GM19324 (cell line): ENCODE results near the gene ZNF264.
"Not testable (repeated sequence)": the region's sequence is repeated elsewhere in the genome, so short reads cannot be mapped to it uniquely, and the experiment has no call there.

ENCODE experiments used
- ATAC-seq: cut with Tn5 transposase; IDR thresholded peaks from one replicate; pipeline ENCODE4 v1.9.1; 2021; ENCODE audit warnings: mild to moderate bottlenecking, moderate library complexity; ENCODE audit not compliant: unreplicated experiment, low FRiP score

ZNF264 gene

GRCh38 chr19:57191141-57192076 is at the start of gene ZNF264:
Gene ZNF264, plus strand, starts transcription at chr19:57191500. Its CDS starts 414 bp downstream, at chr19:57191914.
- peak; percentile 90 for ATAC-seq

GRCh38 chr19:57141699-57142098 is 49.6 kb upstream of the ZNF264 start:
- no peak for ATAC-seq

GRCh38 chr19:57152921-57153320 is 38.4 kb upstream of the ZNF264 start:
- no peak for ATAC-seq

GRCh38 chr19:57161985-57162539 is 29.2 kb upstream of the ZNF264 start:
- ATAC-seq = no peak

GRCh38 chr19:57165846-57166245 is 25.5 kb upstream of the ZNF264 start:
- ATAC-seq = no peak

- ATAC-seq = no peak
Measured at GRCh38 chr19:57167385-57167784, 23.9 kb upstream of the ZNF264 start, which contains the start of gene DUXA. Gene DUXA, minus strand, starts transcription at chr19:57167485. Its CDS starts 42 bp downstream, at chr19:57167443.

GRCh38 chr19:57171551-57172081 is 19.7 kb upstream of the ZNF264 start:
- ATAC-seq = no peak

GRCh38 chr19:57190301-57190700 is 999 bp upstream of the ZNF264 start:
- no peak for ATAC-seq

GRCh38 chr19:57192077-57192420 is 749 bp downstream of the ZNF264 start:
- no peak for ATAC-seq

- no peak for ATAC-seq
Measured at GRCh38 chr19:57192993-57193392, 1.7 kb downstream of the ZNF264 start.

GRCh38 chr19:57197874-57198273 is 6.6 kb downstream of the ZNF264 start:
- not testable (repeated sequence) for ATAC-seq

- no peak for ATAC-seq
Measured at GRCh38 chr19:57202160-57202559, 10.9 kb downstream of the ZNF264 start.

GRCh38 chr19:57210381-57210780 is 19.1 kb downstream of the ZNF264 start:
- ATAC-seq = no peak

- no peak for ATAC-seq
Measured at GRCh38 chr19:57212109-57212508, 20.8 kb downstream of the ZNF264 start.

- ATAC-seq = no peak
Measured at GRCh38 chr19:57227502-57227901, 36.2 kb downstream of the ZNF264 start.

- no peak for ATAC-seq
Measured at GRCh38 chr19:57231686-57232085, 40.4 kb downstream of the ZNF264 start.

GRCh38 chr19:57233207-57233606 is 41.9 kb downstream of the ZNF264 start:
- ATAC-seq = no peak

GRCh38 chr19:57239982-57240310 is 48.6 kb downstream of the ZNF264 start:
- no peak for ATAC-seq

GRCh38 chr19:57240311-57241090 is 49.2 kb downstream of the ZNF264 start, which contains the start of gene ZNF805:
Gene ZNF805, plus strand, starts transcription at chr19:57240632. Its CDS starts 260 bp downstream, at chr19:57240892.
- ATAC-seq = peak; percentile 97

GRCh38 chr19:57241176-57241575 is 49.9 kb downstream of the ZNF264 start:
- ATAC-seq = no peak

- ATAC-seq = no peak
Measured at GRCh38 chr19:57242821-57243220, 51.5 kb downstream of the ZNF264 start.
